PC-3 (cell line): ENCODE measurements around the gene ACAD10. TPM values are rescaled to one million over a fixed set of nuclear protein-coding genes. Genes with fewer than 3 reads are reported as not detected.
"Not testable (repeated sequence)": the region's sequence is repeated elsewhere in the genome, so short reads cannot be mapped to it uniquely, and the experiment has no call there.

Experiments used
- ATAC-seq: fragments of 200-7000 bp; cut with Tn5 transposase; 2 replicates; pipeline ENCODE4 v1.9.1; 2020; ENCODE audit warnings: mild to moderate bottlenecking, moderate library complexity
- BruUV-seq: library from RNA; stranded (reverse); fragments of 400-500 nt; replicated peaks from 2 replicates; lab custom pipeline; 2021; lab: Mats Ljungman, UMichigan
- CTCF ChIA-PET: fragments of 300-600 bp; sonication (Branson Sonifier 250); formaldehyde crosslinking; loops from one replicate; lab custom pipeline; 2022; ENCODE audit warnings: antibody characterized with exemption; lab: Charles Lee
- POLR2A ChIA-PET: fragments of 300-600 bp; sonication (Branson Sonifier 250); formaldehyde crosslinking; loops from one replicate; lab custom pipeline; 2022; ENCODE audit warnings: antibody characterized with exemption; ENCODE audit not compliant: unreplicated experiment; lab: Charles Lee
- DNase-seq: peaks from one replicate; pipeline ENCODE4 v3.0.0-alpha.2; 2015
- H2AFZ ChIP-seq: fragments of 300-600 bp; sonication (generic); 2 replicates; pipeline ENCODE4 v1.6.0; 2016; ENCODE audit warnings: antibody characterized with exemption, low read length
- H3F3A ChIP-seq: fragments of 300-600 bp; sonication (generic); one replicate; pipeline ENCODE4 v1.6.0; 2017; ENCODE audit warnings: antibody characterized with exemption, low read length, control low read depth, mild to moderate bottlenecking; ENCODE audit not compliant: unreplicated experiment
- H3K27ac ChIP-seq: fragments of 300-600 bp; sonication (generic); 2 replicates; pipeline ENCODE4 v1.5.1; 2016; ENCODE audit warnings: mild to moderate bottlenecking, low read length
- H3K27me3 ChIP-seq: fragments of 300-600 bp; sonication (generic); 2 replicates; pipeline ENCODE4 v1.6.1; 2016; ENCODE audit warnings: low read length, mixed read lengths
- H3K36me3 ChIP-seq: fragments of 300-600 bp; sonication (generic); 2 replicates; pipeline ENCODE4 v1.6.1; 2016; ENCODE audit warnings: low read depth, mixed run types, low read length, mixed read lengths
- H3K4me1 ChIP-seq: fragments of 300-600 bp; sonication (generic); 2 replicates; pipeline ENCODE4 v1.5.1; 2016; ENCODE audit warnings: low read length; ENCODE audit not compliant: insufficient read depth
- H3K4me2 ChIP-seq: fragments of 300-600 bp; sonication (generic); 2 replicates; pipeline ENCODE4 v1.6.0; 2016; ENCODE audit warnings: low read length
- H3K4me3 ChIP-seq: fragments of 300-600 bp; sonication (generic); 2 replicates; pipeline ENCODE4 v1.5.1; 2016; ENCODE audit warnings: mild to moderate bottlenecking, low read length, mixed read lengths
- H3K79me2 ChIP-seq: fragments of 300-600 bp; sonication (generic); 2 replicates; pipeline ENCODE4 v1.6.1; 2017; ENCODE audit warnings: low read length, mixed read lengths
- H3K9ac ChIP-seq: fragments of 300-600 bp; sonication (generic); 2 replicates; pipeline ENCODE4 v1.6.0; 2016; ENCODE audit warnings: mild to moderate bottlenecking, low read length
- H3K9me2 ChIP-seq: fragments of 300-600 bp; sonication (generic); replicated peaks from 2 replicates; pipeline ENCODE4 v1.6.1; 2016; ENCODE audit warnings: mixed run types, low read length, mixed read lengths
- H3K9me3 ChIP-seq: fragments of 300-600 bp; sonication (generic); 2 replicates; pipeline ENCODE4 v1.6.1; 2016; ENCODE audit warnings: low read length, mixed read lengths
- H4K20me1 ChIP-seq: fragments of 300-600 bp; sonication (generic); 2 replicates; pipeline ENCODE4 v1.6.1; 2016; ENCODE audit warnings: low read length, mixed read lengths
- EZH2 ChIP-seq: fragments of 300-600 bp; sonication (generic); IDR thresholded peaks from one replicate; pipeline ENCODE4 v1.6.1; 2017; ENCODE audit warnings: antibody characterized with exemption, mild to moderate bottlenecking, low read length; ENCODE audit not compliant: unreplicated experiment
- EZH2phosphoT487 ChIP-seq: fragments of 300-600 bp; sonication (generic); IDR thresholded peaks from 2 replicates; pipeline ENCODE4 v1.6.1; 2018; ENCODE audit warnings: mild to moderate bottlenecking, antibody characterized with exemption, low read length, borderline replicate concordance
- intact Hi-C: fragments of 100-400 bp; cut with micrococcal nuclease; formaldehyde crosslinking; loops from 2 replicates; pipeline ENCODE4 v1.9.0; 2023
- total RNA-seq: library from RNA; depleted of rRNA; stranded (reverse); fragments of >200 nt; gene quantifications from 2 replicates; pipeline ENCODE4 v1.2.3, GENCODE V29; 2014
- TF ChIP-seq, protein P1 (sequence below): fragments of 300-600 bp; sonication (generic); conservative IDR thresholded peaks from 2 replicates; pipeline ENCODE4 v1.5.1; 2017; ENCODE audit warnings: antibody characterized with exemption, low read depth, mild to moderate bottlenecking, low read length

ACAD10 gene
- total RNA-seq, 1 experiment from 2014 or later = 27.4 TPM

DNA sequence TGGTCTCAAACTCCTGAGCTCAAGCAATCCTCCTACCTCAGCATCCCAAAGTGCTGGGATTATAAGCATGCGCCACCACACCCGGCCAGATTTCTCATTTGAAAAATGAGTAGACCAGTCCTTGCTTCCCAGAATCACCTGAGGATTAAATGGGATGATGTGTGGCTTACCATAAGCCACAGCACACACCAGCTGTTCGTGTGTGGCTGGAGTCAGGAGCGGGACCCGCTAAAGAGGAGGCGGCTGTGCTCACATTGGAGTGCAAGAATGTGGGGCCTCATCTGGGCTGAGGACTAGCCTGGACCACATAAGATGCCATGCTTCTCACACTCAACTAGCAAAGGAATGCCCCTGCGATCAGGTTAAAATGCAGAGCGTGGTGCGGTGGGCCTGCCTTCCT is 74.1 kb downstream of the ACAD10 start:
- Histone ChIP-seq H4K20me1 (no peaks in the 10 kb centered on the region), H3K9me3 (no peaks in the 10 kb centered on the region), H3F3A (no peaks in the 10 kb centered on the region), H3K4me1 (no peaks in the 10 kb centered on the region), H3K4me2 (no peak overlapping the region), H3K36me3 (no peaks in the 10 kb centered on the region), H3K27ac (no peak overlapping the region), H2AFZ (no peak overlapping the region), H3K9ac (no peak overlapping the region), H3K79me2 (no peaks in the 10 kb centered on the region), H3K4me3 (no peak overlapping the region), H3K27me3 (no peaks in the 10 kb centered on the region), H3K9me2 (no peaks in the 10 kb centered on the region)
- CTCF ChIA-PET = no interaction called here
- POLR2A ChIA-PET = no interaction called here
- BruUV-seq = no TSS peak
- DNase-seq (no peak), ATAC-seq (no peak)
- TF ChIP-seq, protein P1, sequence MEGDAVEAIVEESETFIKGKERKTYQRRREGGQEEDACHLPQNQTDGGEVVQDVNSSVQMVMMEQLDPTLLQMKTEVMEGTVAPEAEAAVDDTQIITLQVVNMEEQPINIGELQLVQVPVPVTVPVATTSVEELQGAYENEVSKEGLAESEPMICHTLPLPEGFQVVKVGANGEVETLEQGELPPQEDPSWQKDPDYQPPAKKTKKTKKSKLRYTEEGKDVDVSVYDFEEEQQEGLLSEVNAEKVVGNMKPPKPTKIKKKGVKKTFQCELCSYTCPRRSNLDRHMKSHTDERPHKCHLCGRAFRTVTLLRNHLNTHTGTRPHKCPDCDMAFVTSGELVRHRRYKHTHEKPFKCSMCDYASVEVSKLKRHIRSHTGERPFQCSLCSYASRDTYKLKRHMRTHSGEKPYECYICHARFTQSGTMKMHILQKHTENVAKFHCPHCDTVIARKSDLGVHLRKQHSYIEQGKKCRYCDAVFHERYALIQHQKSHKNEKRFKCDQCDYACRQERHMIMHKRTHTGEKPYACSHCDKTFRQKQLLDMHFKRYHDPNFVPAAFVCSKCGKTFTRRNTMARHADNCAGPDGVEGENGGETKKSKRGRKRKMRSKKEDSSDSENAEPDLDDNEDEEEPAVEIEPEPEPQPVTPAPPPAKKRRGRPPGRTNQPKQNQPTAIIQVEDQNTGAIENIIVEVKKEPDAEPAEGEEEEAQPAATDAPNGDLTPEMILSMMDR = no peak
- TF ChIP-seq EZH2phosphoT487 (no peak), EZH2 (no peak)
- intact Hi-C loops = no loop called here

DNA sequence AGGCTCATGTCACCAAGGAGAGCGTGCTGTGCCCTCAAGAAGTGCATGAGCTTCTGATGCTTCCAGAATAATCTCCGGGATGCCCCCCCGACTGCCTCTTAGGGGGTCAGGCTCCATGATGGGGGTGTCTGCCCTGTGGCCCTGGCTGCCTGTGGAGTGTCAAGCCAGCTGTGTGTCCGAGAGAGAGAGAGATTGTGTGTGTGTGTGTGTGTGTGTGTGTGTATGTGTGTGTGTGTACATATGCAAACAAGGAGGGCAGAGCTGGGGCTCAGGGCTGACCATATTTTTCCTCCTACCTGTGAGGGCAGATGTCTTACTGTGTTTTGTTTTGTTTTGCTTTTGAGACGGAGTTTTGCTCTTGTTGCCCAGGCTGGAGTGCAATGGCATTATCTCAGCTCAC is 75.2 kb downstream of the ACAD10 start:
- Histone ChIP-seq H3K4me1 (no peaks in the 10 kb centered on the region), H3K9ac (no peak overlapping the region), H2AFZ (no peak overlapping the region), H3K9me2 (no peaks in the 10 kb centered on the region), H3K9me3 (no peaks in the 10 kb centered on the region), H3K79me2 (no peaks in the 10 kb centered on the region), H3K4me3 (no peak overlapping the region), H3K36me3 (no peaks in the 10 kb centered on the region), H3K4me2 (no peak overlapping the region), H4K20me1 (no peaks in the 10 kb centered on the region), H3F3A (no peaks in the 10 kb centered on the region), H3K27me3 (no peaks in the 10 kb centered on the region), H3K27ac (no peak overlapping the region)
- ChIA-PET CTCF (no interaction called here), POLR2A (no interaction called here)
- intact Hi-C loops = no loop called here
- no peak for TF ChIP-seq EZH2
- TF ChIP-seq, protein P1 = no peak
- no peak for TF ChIP-seq EZH2phosphoT487
- BruUV-seq = no TSS peak
- DNase-seq (no peak), ATAC-seq (no peak)

- DNase-seq (no peak), ATAC-seq (no peak)
- H3K4me3 ChIP-seq = no peak overlapping the region
- no peaks in the 10 kb centered on the region for H3K27me3 ChIP-seq
- no peak overlapping the region for H3K27ac ChIP-seq
- no peak overlapping the region for H3K9ac ChIP-seq
- ChIA-PET POLR2A (no interaction called here), CTCF (no interaction called here)
- H3F3A ChIP-seq = no peaks in the 10 kb centered on the region
- no peak overlapping the region for H3K4me2 ChIP-seq
- H3K9me2 ChIP-seq = no peaks in the 10 kb centered on the region
- TF ChIP-seq, protein P1 = no peak
- TF ChIP-seq EZH2phosphoT487 (no peak), EZH2 (no peak)
- H2AFZ ChIP-seq = no peak overlapping the region
- no peaks in the 10 kb centered on the region for H3K36me3 ChIP-seq
- no TSS peak for BruUV-seq
- no peaks in the 10 kb centered on the region for H4K20me1 ChIP-seq
- no peaks in the 10 kb centered on the region for H3K4me1 ChIP-seq
- no peaks in the 10 kb centered on the region for H3K79me2 ChIP-seq
- intact Hi-C loops = no loop called here
- H3K9me3 ChIP-seq = no peaks in the 10 kb centered on the region
Measured at GRCh38 chr12:111761706-111762105, 75.9 kb downstream of the ACAD10 start.

DNA sequence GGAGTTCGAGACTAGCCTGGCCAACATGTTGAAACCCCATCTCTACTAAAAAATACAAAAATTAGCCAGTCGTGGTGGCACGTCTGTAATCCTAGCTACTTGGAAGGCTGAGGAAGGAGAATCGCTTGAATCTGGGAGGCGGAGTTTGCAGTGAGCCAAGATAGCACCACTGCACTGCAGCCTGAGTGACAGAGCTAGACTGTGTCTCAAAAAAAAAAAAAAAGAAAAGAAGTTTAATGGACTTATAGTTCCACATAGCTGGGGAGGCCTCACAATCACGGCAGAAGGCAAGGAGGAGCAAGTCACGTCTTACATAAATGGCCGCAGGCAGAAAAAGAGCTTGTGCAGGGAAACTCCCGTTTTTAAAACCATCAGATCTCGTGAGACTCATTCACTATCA is 77.7 kb downstream of the ACAD10 start:
- POLR2A ChIA-PET = interaction anchor here (0.6 to 0.7 kb wide), 2 partner anchors 51 to 169 kb away, joined by 5 to 10 read pairs; no protein-coding TSS in a partner anchor
- H3K27ac ChIP-seq, CTCF ChIA-PET, H4K20me1 ChIP-seq, DNase-seq, H3K9ac ChIP-seq, H3K4me1 ChIP-seq, H2AFZ ChIP-seq, H3K9me2 ChIP-seq, H3K27me3 ChIP-seq, H3K4me3 ChIP-seq, ATAC-seq, H3F3A ChIP-seq, BruUV-seq, H3K36me3 ChIP-seq, H3K4me2 ChIP-seq, H3K9me3 ChIP-seq, H3K79me2 ChIP-seq, intact Hi-C loops: not testable (repeated sequence)
